CD4-positive, CD25-positive, alpha-beta regulatory T cell (primary cell): ENCODE results near the gene MAST1. TPM values are rescaled to one million over a fixed set of nuclear protein-coding genes. Genes with fewer than 3 reads are reported as not detected.

ENCODE experiments used
- ATAC-seq, 2 donors: fragments of 150-1000 bp; cut with Tn5 transposase; one replicate each; pipeline ENCODE4 v1.10.0; 2021; ENCODE audit warnings: low read depth in 2 of 2, moderate number of reproducible peaks in 2 of 2, moderate library complexity in 1 of 2
- DNase-seq, 3 donors: peaks; one replicate each; pipeline versions ENCODE4 v3.0.0 to v3.0.0-alpha.2; 2012 to 2022; ENCODE audit warnings: mixed read lengths in 1 of 3
- H3K27ac ChIP-seq: one replicate; pipeline ENCODE4 v1.7.0; 2013; ENCODE audit warnings: mild to moderate bottlenecking, low read length; ENCODE audit not compliant: insufficient read depth, poor library complexity, severe bottlenecking
- H3K27me3 ChIP-seq: one replicate; pipeline ENCODE4 v1.7.0; 2013; ENCODE audit warnings: low read length; ENCODE audit not compliant: control insufficient read depth, insufficient read depth
- H3K36me3 ChIP-seq: one replicate; pipeline ENCODE4 v1.7.0; 2013; ENCODE audit warnings: mild to moderate bottlenecking, low read length, moderate library complexity; ENCODE audit not compliant: control insufficient read depth, insufficient read depth
- H3K4me1 ChIP-seq: 2 replicates; pipeline ENCODE4 v1.7.0; 2013; ENCODE audit warnings: mild to moderate bottlenecking, low read length; ENCODE audit not compliant: insufficient read depth, control insufficient read depth, poor library complexity, severe bottlenecking
- H3K4me3 ChIP-seq: one replicate; pipeline ENCODE4 v1.7.0; 2013; ENCODE audit warnings: low read depth, mild to moderate bottlenecking, low read length, moderate library complexity
- H3K9me3 ChIP-seq, 2 experiments: 1 replicate in 1 of 2; 2 replicates in 1 of 2; pipeline ENCODE4 v1.7.0; 2013; ENCODE audit warnings: low read length in 2 of 2, mild to moderate bottlenecking in 1 of 2, moderate library complexity in 1 of 2; ENCODE audit not compliant: control insufficient read depth in 2 of 2
- H3K27ac Mint-ChIP-seq, 3 donors: one replicate each; pipeline ENCODE4 v1.8.0; 2020 to 2022; ENCODE audit warnings: mild to moderate bottlenecking in 3 of 3, mixed read lengths in 3 of 3, moderate library complexity in 2 of 3
- H3K27me3 Mint-ChIP-seq: one replicate; pipeline ENCODE4 v1.8.0; 2022; ENCODE audit warnings: mild to moderate bottlenecking, mixed read lengths
- H3K36me3 Mint-ChIP-seq: one replicate; pipeline ENCODE4 v1.8.0; 2020; ENCODE audit warnings: mixed read lengths
- H3K4me1 Mint-ChIP-seq, 4 donors: one replicate each; pipeline ENCODE4 v1.8.0; 2020 to 2022; ENCODE audit warnings: mixed read lengths in 4 of 4, mild to moderate bottlenecking in 1 of 4
- H3K4me3 Mint-ChIP-seq, 4 donors: one replicate each; pipeline ENCODE4 v1.8.0; 2020 to 2022; ENCODE audit warnings: mild to moderate bottlenecking in 4 of 4, mixed read lengths in 4 of 4, moderate library complexity in 3 of 4
- H3K9me3 Mint-ChIP-seq, 7 donors: one replicate each; pipeline ENCODE4 v1.8.0; 2020 to 2022; ENCODE audit warnings: mixed read lengths in 7 of 7, mild to moderate bottlenecking in 3 of 7, moderate library complexity in 2 of 7
- polyA plus RNA-seq, 4 donors: library from polyadenylated mRNA; unstranded; fragments of 300-500 nt; fragmentation: Illumina TruSeq; gene quantifications; one replicate each; pipeline ENCODE4 v1.2.3, GENCODE V29; 2021
- total RNA-seq: library from RNA; stranded (reverse); gene quantifications from one replicate; pipeline ENCODE4 v1.2.3, GENCODE V29; 2022

MAST1 gene
- total and polyA plus RNA-seq, 5 donors from 2014 or later: 0.05 to 1.8 (median 0.73) TPM; not detected in 1

GRCh38 chr19:12792051-12792852 is 46.1 kb upstream of the MAST1 start:
- peak overlapping the region; percentile 88 for H3K4me3 ChIP-seq
- Mint-ChIP-seq H3K9me3 (peaks cover 0 to 14% (median 0%) of the 10 kb centered on the region in 7 donors), H3K27ac (peak overlapping the region; percentile 97 to 100 (median 98)), H3K27me3 (peaks cover 27% of the 10 kb centered on the region), H3K36me3 (no peaks in the 10 kb centered on the region), H3K4me1 (peaks cover 9 to 47% (median 33%) of the 10 kb centered on the region in 4 donors), H3K4me3 (peak overlapping the region; percentile 95 to 100 (median 97))
- peaks cover 56% of the 10 kb centered on the region for H3K4me1 ChIP-seq
- ATAC-seq (no peak), DNase-seq (peak; percentile 59 to 91 (median 77))
- no peaks in the 10 kb centered on the region for H3K9me3 ChIP-seq
- no peaks in the 10 kb centered on the region for H3K27me3 ChIP-seq
- H3K27ac ChIP-seq: peak overlapping the region; percentile 100
- no peaks in the 10 kb centered on the region for H3K36me3 ChIP-seq

DNA sequence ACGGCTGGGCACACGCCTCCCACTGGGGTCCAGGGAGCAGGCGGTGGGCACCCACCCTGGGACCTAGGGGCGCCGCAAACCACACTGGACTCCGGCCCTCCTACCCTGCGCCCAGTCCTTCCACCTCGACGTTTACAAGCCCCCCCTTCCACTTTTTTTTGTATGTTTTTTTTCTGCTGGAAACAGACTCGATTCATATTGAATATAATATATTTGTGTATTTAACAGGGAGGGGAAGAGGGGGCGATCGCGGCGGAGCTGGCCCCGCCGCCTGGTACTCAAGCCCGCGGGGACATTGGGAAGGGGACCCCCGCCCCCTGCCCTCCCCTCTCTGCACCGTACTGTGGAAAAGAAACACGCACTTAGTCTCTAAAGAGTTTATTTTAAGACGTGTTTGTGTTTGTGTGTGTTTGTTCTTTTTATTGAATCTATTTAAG is 45.4 kb upstream of the MAST1 start:
- H3K4me3 ChIP-seq: peak overlapping the region; percentile 88
- peaks cover 0 to 14% (median 0%) of the 10 kb centered on the region in 7 donors for H3K9me3 Mint-ChIP-seq
- ATAC-seq (no peak), DNase-seq (peak in 2 of 3 donors; percentile 26 to 37)
- H3K36me3 ChIP-seq: no peaks in the 10 kb centered on the region
- peak overlapping the region; percentile 100 for H3K27ac ChIP-seq
- peaks cover 56% of the 10 kb centered on the region for H3K4me1 ChIP-seq
- H3K4me3 Mint-ChIP-seq: peak overlapping the region; percentile 95 to 100 (median 97)
- peak overlapping the region; percentile 97 to 100 (median 98) for H3K27ac Mint-ChIP-seq
- H3K36me3 Mint-ChIP-seq: no peaks in the 10 kb centered on the region
- H3K9me3 ChIP-seq: no peaks in the 10 kb centered on the region
- H3K27me3 ChIP-seq: no peaks in the 10 kb centered on the region
- H3K27me3 Mint-ChIP-seq: peaks cover 27% of the 10 kb centered on the region
- peaks cover 9 to 47% (median 33%) of the 10 kb centered on the region in 4 donors for H3K4me1 Mint-ChIP-seq

GRCh38 chr19:12793290-12794195 is 44.8 kb upstream of the MAST1 start:
- Mint-ChIP-seq H3K27ac (peak overlapping the region; percentile 97 to 100 (median 98)), H3K36me3 (no peaks in the 10 kb centered on the region), H3K4me3 (peak overlapping the region; percentile 95 to 100 (median 97)), H3K9me3 (peaks cover 0 to 14% (median 0%) of the 10 kb centered on the region in 7 donors), H3K4me1 (peaks cover 9 to 47% (median 30%) of the 10 kb centered on the region in 4 donors), H3K27me3 (peaks cover 27% of the 10 kb centered on the region)
- H3K27me3 ChIP-seq: no peaks in the 10 kb centered on the region
- H3K36me3 ChIP-seq: no peaks in the 10 kb centered on the region
- no peaks in the 10 kb centered on the region for H3K9me3 ChIP-seq
- ATAC-seq: peak; percentile 56
- peak overlapping the region; percentile 100 for H3K27ac ChIP-seq
- peak; percentile 90 to 97 (median 96) for DNase-seq
- H3K4me1 ChIP-seq: peaks cover 53% of the 10 kb centered on the region
- H3K4me3 ChIP-seq: peak overlapping the region; percentile 88

- Mint-ChIP-seq H3K27ac (peak overlapping the region; percentile 93 to 95 (median 94)), H3K4me1 (peaks cover 9 to 42% (median 24%) of the 10 kb centered on the region in 4 donors), H3K4me3 (peak overlapping the region; percentile 82 to 100 (median 97)), H3K36me3 (no peaks in the 10 kb centered on the region), H3K27me3 (peaks cover 27% of the 10 kb centered on the region), H3K9me3 (peaks cover 0 to 14% (median 0%) of the 10 kb centered on the region in 7 donors)
- peak overlapping the region; percentile 80 for H3K4me3 ChIP-seq
- H3K27ac ChIP-seq: peak overlapping the region; percentile 100
- ATAC-seq (no peak), DNase-seq (peak in 1 of 3 donors; percentile 38)
- H3K36me3 ChIP-seq: no peaks in the 10 kb centered on the region
- no peaks in the 10 kb centered on the region for H3K9me3 ChIP-seq
- H3K4me1 ChIP-seq: peaks cover 44% of the 10 kb centered on the region
- no peaks in the 10 kb centered on the region for H3K27me3 ChIP-seq
These were observed 43.9 kb upstream of the MAST1 start for GRCh38 chr19:12794196-12794941.

GRCh38 chr19:12794971-12795381 is 43.3 kb upstream of the MAST1 start:
- Histone ChIP-seq H3K27me3 (no peaks in the 10 kb centered on the region), H3K9me3 (no peaks in the 10 kb centered on the region), H3K36me3 (no peaks in the 10 kb centered on the region), H3K4me1 (peaks cover 42% of the 10 kb centered on the region), H3K27ac (peak overlapping the region; percentile 100), H3K4me3 (peak overlapping the region; percentile 80)
- Mint-ChIP-seq H3K27me3 (peaks cover 27% of the 10 kb centered on the region), H3K36me3 (peaks cover 3% of the 10 kb centered on the region), H3K27ac (peak overlapping the region; percentile 93 to 95 (median 94)), H3K4me3 (peak overlapping the region; percentile 82 to 100 (median 97)), H3K9me3 (peaks cover 0 to 14% (median 0%) of the 10 kb centered on the region in 7 donors), H3K4me1 (peaks cover 9 to 42% (median 27%) of the 10 kb centered on the region in 4 donors)
- DNase-seq: no peak
- ATAC-seq: no peak

DNA sequence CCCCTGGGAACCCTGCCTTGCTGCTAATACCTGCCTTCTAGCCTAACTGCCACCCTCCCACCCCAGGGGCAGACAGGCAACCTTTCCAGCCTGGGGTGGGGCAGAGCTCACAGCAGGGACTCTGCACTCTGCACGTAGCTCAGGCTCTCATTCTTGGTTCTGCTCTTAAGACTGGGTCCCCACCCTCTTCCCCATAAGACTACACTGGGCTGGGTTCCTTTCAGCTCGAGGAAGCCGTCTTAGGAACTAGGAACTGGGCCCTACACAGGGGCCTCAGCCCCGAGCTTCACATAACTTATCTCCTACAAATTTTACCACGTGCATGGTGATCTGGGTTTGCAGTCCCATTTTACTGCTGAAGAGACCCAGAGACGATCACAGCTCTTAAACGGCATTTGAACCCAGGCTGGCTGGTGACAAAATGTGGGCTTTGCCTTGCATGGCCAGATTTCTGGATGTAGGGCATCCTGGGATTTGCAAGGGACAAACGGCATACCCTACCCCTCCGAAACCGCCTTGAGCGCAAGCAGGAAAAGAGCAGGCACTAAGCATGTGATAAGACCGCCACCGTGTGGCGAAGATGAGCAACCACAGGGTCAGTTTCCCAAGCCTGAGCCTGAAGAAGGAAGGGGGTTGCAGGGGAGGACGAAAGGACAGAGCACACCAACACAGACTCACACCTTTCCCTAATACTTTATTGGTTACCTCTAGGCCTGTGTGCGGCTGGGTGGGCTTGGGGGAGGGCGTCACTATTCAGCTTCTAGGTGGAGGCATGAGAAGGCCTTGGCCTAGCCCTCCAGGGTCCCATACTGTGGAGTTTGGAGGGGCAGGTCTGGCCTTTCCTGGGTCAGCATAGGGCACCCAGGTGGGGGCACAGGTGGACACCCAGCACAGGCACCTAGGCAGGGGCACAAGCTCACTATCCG is 41.9 kb upstream of the MAST1 start:
- Mint-ChIP-seq H3K27ac (peak overlapping the region; percentile 95 to 97 (median 95)), H3K36me3 (peaks cover 3% of the 10 kb centered on the region), H3K27me3 (peaks cover 19% of the 10 kb centered on the region), H3K4me3 (peak overlapping the region; percentile 83 to 89 (median 86)), H3K9me3 (peaks cover 0 to 11% (median 0%) of the 10 kb centered on the region in 7 donors), H3K4me1 (peaks cover 9 to 43% (median 31%) of the 10 kb centered on the region in 4 donors)
- DNase-seq: peak; percentile 67 to 86 (median 84)
- H3K4me1 ChIP-seq: peaks cover 43% of the 10 kb centered on the region
- H3K9me3 ChIP-seq: no peaks in the 10 kb centered on the region
- H3K27me3 ChIP-seq: no peaks in the 10 kb centered on the region
- peak overlapping the region; percentile 66 for H3K27ac ChIP-seq
- H3K4me3 ChIP-seq: peak overlapping the region; percentile 59
- ATAC-seq: peak in 1 of 2 donors; percentile 9
- H3K36me3 ChIP-seq: no peaks in the 10 kb centered on the region
